Muscle of leg (tissue), 11 donors: ENCODE data around the gene KLHDC3. TPM values are rescaled to one million over a fixed set of nuclear protein-coding genes. Genes with fewer than 3 reads are reported as not detected.
"Not testable (repeated sequence)": the region's sequence is repeated elsewhere in the genome, so short reads cannot be mapped to it uniquely, and the experiment has no call there.

Source experiments
- DNase-seq: peaks from one replicate; pipeline ENCODE4 v3.0.0; 2013
- H3K27ac ChIP-seq: one replicate; pipeline ENCODE4 v1.5.1; 2013; ENCODE audit warnings: mild to moderate bottlenecking, low read length, control low read depth
- H3K27me3 ChIP-seq: one replicate; pipeline ENCODE4 v1.6.1; 2013; ENCODE audit warnings: low read length; ENCODE audit not compliant: control insufficient read depth, insufficient read depth
- H3K36me3 ChIP-seq: one replicate; pipeline ENCODE4 v1.6.1; 2013; ENCODE audit warnings: low read length; ENCODE audit not compliant: control insufficient read depth, insufficient read depth
- H3K4me1 ChIP-seq: one replicate; pipeline ENCODE4 v1.6.1; 2013; ENCODE audit warnings: low read length; ENCODE audit not compliant: control insufficient read depth, insufficient read depth
- H3K4me3 ChIP-seq: one replicate; pipeline ENCODE4 v1.5.1; 2013; ENCODE audit warnings: low read length, control low read depth
- H3K9me3 ChIP-seq: replicated peaks from 2 replicates; pipeline ENCODE4 v1.6.1; 2013; ENCODE audit warnings: low read depth, low read length; ENCODE audit not compliant: control insufficient read depth
- WGBS: methylation state at CpG from one replicate; pipeline ENCODE4 v1.1.5; 2013; ENCODE audit warnings: missing lambda C conversion rate; ENCODE audit not compliant: insufficient coverage; 5-methylcytosine and 5-hydroxymethylcytosine counted together
- polyA plus RNA-seq, 8 donors: library from polyadenylated mRNA; unstranded; fragments of 120-200 nt; gene quantifications; one replicate each; pipeline versions ENCODE4 v1.2.1 to v1.2.3, GENCODE V29; 2013; ENCODE audit warnings: inconsistent platforms in 1 of 8, low replicate concordance in 1 of 8; ENCODE audit not compliant: insufficient read length in 8 of 8, insufficient read depth in 1 of 8
- total RNA-seq: library from RNA; stranded (reverse); fragments of 120-200 nt; gene quantifications from one replicate; pipeline ENCODE4 v1.2.4, GENCODE V29; 2013

Gene KLHDC3
- total and polyA plus RNA-seq, 9 donors: 166 to 222 (median 210) TPM

- 68% methylated on average over 4 of the region's 5 CpGs for WGBS
- Histone ChIP-seq H3K9me3 (no peaks in the 10 kb centered on the region), H3K36me3 (peaks cover 34% of the 10 kb centered on the region), H3K4me3 (no peak overlapping the region), H3K27me3 (no peaks in the 10 kb centered on the region), H3K4me1 (peaks cover 33% of the 10 kb centered on the region), H3K27ac (no peak overlapping the region)
- DNase-seq: no peak
Measured at GRCh38 chr6:42987533-42988451, 26.3 kb upstream of the KLHDC3 start.

- Histone ChIP-seq H3K36me3 (peaks cover 37% of the 10 kb centered on the region), H3K27me3 (no peaks in the 10 kb centered on the region), H3K27ac (no peak overlapping the region), H3K9me3 (no peaks in the 10 kb centered on the region), H3K4me3 (no peak overlapping the region), H3K4me1 (peaks cover 33% of the 10 kb centered on the region)
- 44% methylated on average over 1 of the region's 1 CpG for WGBS
- DNase-seq: peak; percentile 33
Measured at GRCh38 chr6:42988486-42989020, 25.5 kb upstream of the KLHDC3 start.

- peaks cover 43% of the 10 kb centered on the region for H3K36me3 ChIP-seq
- 58% methylated on average over 5 of the region's 5 CpGs for WGBS
- H3K27ac ChIP-seq: no peak overlapping the region
- H3K4me1 ChIP-seq: peaks cover 29% of the 10 kb centered on the region
- H3K4me3 ChIP-seq: no peak overlapping the region
- no peak for DNase-seq
- H3K27me3 ChIP-seq: no peaks in the 10 kb centered on the region
- no peaks in the 10 kb centered on the region for H3K9me3 ChIP-seq
Measured at GRCh38 chr6:42989923-42990322, 24.1 kb upstream of the KLHDC3 start.

GRCh38 chr6:42993445-42993844, 20.6 kb upstream of the KLHDC3 start:
- DNase-seq: no peak
- H3K4me3 ChIP-seq: no peak overlapping the region
- peaks cover 33% of the 10 kb centered on the region for H3K36me3 ChIP-seq
- no peak overlapping the region for H3K27ac ChIP-seq
- H3K4me1 ChIP-seq: peaks cover 2% of the 10 kb centered on the region
- WGBS: no CpG with 5 or more reads among the region's 2 CpGs
- no peaks in the 10 kb centered on the region for H3K9me3 ChIP-seq
- H3K27me3 ChIP-seq: no peaks in the 10 kb centered on the region

GRCh38 chr6:42996513-42996912, 17.5 kb upstream of the KLHDC3 start:
- Histone ChIP-seq H3K4me3 (no peak overlapping the region), H3K9me3 (no peaks in the 10 kb centered on the region), H3K27ac (no peak overlapping the region), H3K36me3 (peaks cover 17% of the 10 kb centered on the region), H3K27me3 (no peaks in the 10 kb centered on the region), H3K4me1 (peaks cover 2% of the 10 kb centered on the region)
- no peak for DNase-seq

GRCh38 chr6:42998205-42998604, 15.8 kb upstream of the KLHDC3 start:
- H3K27ac ChIP-seq, H3K4me3 ChIP-seq, H3K27me3 ChIP-seq, H3K4me1 ChIP-seq, DNase-seq, H3K9me3 ChIP-seq: not testable (repeated sequence)
- H3K36me3 ChIP-seq: peaks cover 23% of the 10 kb centered on the region
- 96% methylated on average over 9 of the region's 9 CpGs for WGBS

- Histone ChIP-seq H3K27me3 (no peaks in the 10 kb centered on the region), H3K27ac (no peak overlapping the region)
- WGBS: 95% methylated on average over 6 of the region's 8 CpGs
Measured at GRCh38 chr6:43001843-43002242, 12.2 kb upstream of the KLHDC3 start.

GRCh38 chr6:43005844-43006243, 8.2 kb upstream of the KLHDC3 start:
- Histone ChIP-seq H3K27ac (no peak overlapping the region), H3K4me1 (no peaks in the 10 kb centered on the region), H3K9me3 (no peaks in the 10 kb centered on the region), H3K36me3 (peaks cover 59% of the 10 kb centered on the region), H3K27me3 (no peaks in the 10 kb centered on the region), H3K4me3 (no peak overlapping the region)
- 94% methylated on average over 4 of the region's 5 CpGs for WGBS
- no peak for DNase-seq

More at GRCh38 chr6:43001843-43002242, 12.2 kb upstream of the KLHDC3 start:
- H3K9me3 ChIP-seq: no peaks in the 10 kb centered on the region
- no peak for DNase-seq
- peaks cover 2% of the 10 kb centered on the region for H3K4me1 ChIP-seq
- no peak overlapping the region for H3K4me3 ChIP-seq
- H3K36me3 ChIP-seq: peaks cover 26% of the 10 kb centered on the region

- no peak overlapping the region for H3K27ac ChIP-seq
- 84% methylated on average over 11 of the region's 11 CpGs for WGBS
- H3K27me3 ChIP-seq: no peaks in the 10 kb centered on the region
- no peak for DNase-seq
- H3K36me3 ChIP-seq: peaks cover 62% of the 10 kb centered on the region
- no peaks in the 10 kb centered on the region for H3K4me1 ChIP-seq
- no peaks in the 10 kb centered on the region for H3K9me3 ChIP-seq
- no peak overlapping the region for H3K4me3 ChIP-seq
Measured at GRCh38 chr6:43006251-43006650, 7.8 kb upstream of the KLHDC3 start.

GRCh38 chr6:43007126-43007525, 6.9 kb upstream of the KLHDC3 start:
- H3K27me3 ChIP-seq: no peaks in the 10 kb centered on the region
- H3K36me3 ChIP-seq: peaks cover 71% of the 10 kb centered on the region
- no peaks in the 10 kb centered on the region for H3K9me3 ChIP-seq
- DNase-seq: no peak
- no peak overlapping the region for H3K27ac ChIP-seq
- H3K4me1 ChIP-seq: no peaks in the 10 kb centered on the region
- 84% methylated on average over 7 of the region's 9 CpGs for WGBS
- no peak overlapping the region for H3K4me3 ChIP-seq
